Measurements from ENCODE around the gene TAF11L13.

The TAF11L13 gene

DNA sequence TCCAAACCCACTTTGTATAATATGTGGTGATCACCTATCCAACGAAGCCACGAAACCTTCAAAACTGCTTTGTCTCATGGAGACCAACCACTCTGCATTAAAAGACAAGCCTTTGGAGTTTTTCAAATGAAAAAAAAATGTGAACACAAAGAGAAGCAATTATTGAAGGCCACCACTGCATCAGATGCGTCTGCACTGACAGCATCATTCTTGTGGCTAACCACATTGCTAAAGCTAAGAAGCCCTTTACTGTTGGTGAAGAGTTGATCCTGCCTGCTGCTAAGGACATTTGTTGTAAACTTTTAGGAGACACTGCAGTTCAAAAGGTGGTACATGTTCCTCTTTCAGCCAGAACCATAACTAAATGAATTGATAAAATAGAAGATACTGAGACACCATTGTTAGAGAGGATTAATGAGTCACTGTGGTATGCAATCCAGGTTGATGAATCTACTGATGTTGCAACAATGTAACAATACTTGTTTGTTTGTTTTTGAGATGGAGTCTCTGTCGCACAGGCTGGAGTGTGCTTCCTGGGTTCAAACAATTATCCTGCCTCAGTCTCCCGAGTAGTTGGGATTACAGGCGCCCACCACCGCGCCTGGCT, 47.8 kb downstream of the TAF11L13 start:
- DNase-seq (ENCODE audit: low read depth), result peak; percentile 20

DNA sequence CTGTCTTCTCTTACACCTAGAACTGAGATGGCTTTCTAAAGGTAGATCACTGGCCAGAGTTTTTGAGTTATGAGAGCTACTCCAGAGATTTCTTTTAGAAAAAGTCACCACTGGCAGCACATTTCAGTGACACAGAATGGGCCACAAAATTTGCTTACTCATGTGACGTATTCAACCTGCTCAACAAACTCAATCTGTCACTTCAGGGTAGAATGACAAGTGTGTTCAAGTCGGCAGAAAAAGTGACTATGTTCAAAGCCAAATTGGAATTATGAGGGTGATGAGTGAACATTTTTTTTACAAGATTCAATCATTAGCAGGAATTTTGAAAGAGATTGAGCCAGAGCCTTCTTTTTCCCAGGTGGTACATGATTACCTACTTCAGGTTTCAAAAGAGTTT, 48.8 kb downstream of the TAF11L13 start:
- DNase-seq (ENCODE audit: low read depth), result no peak
